Measurements from ENCODE around the gene MCUR1.
"Not testable (repeated sequence)": the region's sequence is repeated elsewhere in the genome, so short reads cannot be mapped to it uniquely, and the experiment has no call there.

MCUR1 gene

DNA sequence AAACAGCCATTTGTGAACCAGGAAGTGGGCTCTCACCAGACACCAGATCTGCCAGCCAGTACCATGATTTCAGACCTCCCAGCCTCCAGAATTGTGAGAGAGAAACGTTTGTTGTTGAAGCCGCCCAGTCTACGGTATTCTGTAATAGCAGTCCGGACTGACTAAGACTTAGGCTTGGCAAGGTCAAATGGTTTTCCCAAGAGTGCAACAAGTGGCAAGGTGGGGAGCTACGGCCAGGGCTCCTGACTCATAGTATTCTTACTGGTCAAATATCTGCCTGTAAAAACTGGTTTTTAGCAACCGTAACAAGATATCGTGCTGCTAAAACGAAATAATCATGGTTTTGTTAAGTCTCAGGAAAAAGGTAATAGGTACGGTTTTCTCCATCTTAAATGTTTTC is 37.8 kb downstream of the MCUR1 start:
- DNase-seq (ENCODE audit: low read depth): peak; percentile 35

DNA sequence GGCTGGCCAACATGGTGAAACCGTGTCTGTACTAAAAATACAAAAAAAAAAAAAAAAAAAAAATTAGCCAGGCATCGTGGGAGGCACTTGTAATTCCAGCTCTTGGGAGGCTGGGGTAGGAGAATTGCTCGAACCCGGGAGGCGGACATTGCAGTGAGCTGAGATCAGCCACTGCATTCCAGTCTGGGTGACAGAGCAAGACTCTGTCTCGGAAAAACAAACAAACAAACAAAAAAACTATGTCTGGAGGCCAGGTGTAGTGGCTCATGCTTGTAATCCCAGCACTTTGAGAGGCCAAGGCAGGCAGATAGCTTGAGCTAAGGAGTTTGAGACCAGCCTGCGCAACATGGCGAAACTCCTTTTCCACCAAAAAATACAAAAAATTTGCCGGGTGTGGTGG is 38.9 kb downstream of the MCUR1 start:
- not testable (repeated sequence) for DNase-seq (ENCODE audit: low read depth)

DNA sequence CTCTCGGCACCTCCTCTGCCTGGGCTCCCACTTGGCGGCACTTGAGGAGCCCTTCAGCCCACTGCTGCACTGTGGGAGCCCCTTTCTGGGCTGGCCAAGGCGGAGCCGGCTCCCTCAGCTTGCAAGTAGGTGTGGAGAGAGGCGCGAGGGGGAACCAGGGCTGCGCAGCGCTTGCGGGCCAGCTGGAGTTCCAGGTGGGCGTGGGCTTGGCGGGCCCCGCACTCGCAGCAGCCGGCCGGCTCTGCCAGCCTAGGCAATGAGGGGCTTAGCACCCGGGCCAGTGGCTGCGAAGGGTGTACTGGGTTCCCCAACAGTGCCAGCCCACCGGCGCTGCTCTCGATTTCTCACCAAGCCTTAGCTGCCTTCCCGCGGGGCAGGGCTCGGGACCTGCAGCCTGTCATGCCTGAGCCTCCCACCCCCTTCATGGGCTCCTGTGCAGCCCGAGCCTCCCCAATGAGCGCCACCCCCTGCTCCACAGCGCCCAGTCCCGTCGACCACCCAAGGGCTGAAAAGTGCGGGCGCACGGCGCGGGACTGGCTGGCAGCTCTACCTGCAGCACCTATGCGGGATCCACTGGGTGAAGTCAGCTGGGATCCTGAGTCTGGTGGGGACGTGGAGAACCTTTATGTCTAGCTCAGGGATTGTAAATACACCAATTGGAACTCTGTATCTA is 41.9 kb downstream of the MCUR1 start:
- not testable (repeated sequence) for DNase-seq (ENCODE audit: low read depth)

DNA sequence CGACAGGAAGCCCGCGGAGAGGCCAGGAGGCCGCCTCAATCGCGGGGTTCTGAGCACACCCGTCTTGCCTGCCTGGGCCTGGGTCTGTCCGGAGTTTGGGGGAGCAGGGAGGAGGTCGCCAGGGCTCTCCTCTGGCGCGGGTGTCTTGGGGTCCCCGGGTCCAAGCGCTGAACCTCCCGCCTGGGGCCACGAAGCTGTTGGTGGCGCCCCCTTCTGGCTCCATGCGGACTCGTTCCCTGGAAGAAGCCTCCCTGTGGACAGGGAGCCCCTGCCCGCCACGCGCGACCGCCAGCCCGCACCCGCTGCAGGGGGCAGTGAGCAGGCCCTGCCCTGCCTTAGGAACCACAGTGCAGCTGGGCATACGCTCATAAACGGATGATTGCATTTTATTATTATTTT is 44.7 kb downstream of the MCUR1 start:
- DNase-seq (ENCODE audit: low read depth): no peak

DNA sequence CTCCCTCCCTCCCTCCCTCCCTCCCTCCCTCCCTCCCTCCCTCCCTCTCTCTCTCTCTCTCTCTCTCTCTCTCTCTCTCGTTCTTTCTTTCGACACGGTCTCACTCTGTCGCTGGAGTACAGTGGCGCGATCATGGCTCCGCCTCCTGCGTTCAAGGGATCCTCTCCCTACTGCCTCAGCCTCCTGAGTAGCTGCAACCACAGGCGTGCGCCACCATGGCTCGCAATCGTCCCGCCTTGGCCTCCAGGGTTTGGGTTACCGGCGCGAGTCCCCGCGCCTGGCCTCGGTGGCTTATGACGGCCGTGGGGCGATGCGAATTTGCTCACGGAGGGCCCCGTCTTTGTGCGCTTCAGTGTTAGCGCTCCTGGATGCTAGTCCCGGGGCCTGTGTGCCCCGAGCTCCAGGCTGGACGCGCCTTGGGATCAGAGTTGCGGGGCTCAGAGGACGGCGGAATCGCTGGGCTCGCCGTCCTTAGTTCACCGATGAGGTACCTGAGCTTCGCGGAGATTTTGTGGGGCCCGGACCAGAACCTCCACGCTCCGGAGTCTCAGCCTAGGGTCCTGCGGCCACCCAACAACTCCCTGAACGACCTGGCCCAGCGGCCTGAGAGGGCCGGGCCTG is 45.2 kb downstream of the MCUR1 start:
- no peak for DNase-seq (ENCODE audit: low read depth)

DNA sequence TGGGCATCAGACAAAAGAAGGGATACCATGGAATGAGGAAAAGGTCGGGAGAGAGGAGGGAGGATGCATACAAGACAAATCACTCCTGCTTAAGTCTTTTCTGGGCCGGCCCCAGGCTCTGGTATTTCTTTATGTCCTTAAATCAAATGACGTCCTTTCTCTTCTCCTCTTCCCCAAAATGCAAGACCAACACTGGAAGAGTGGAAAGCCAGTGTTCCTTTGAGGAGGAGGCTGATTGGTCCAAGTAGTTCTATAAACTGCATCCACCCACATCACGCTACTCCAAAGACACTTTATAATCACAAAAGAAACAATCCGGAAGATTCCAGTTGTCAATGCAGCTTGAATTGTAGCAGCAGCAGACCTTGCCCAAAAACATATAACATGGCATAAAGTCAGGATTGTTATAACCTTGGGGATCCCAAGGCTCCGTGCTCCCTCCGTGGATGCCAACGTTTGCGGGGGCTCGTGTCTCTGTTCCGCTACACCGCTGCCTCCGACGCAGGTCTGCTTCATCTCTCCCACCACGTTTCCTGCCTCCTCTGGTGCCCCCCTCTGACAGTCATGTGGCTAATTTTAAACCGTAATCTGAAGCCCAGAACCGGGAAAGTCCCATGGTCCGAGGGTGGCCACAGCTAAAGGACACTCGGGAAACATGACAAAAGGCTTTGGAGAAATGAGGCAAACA is 47.1 kb downstream of the MCUR1 start:
- DNase-seq (ENCODE audit: low read depth): no peak

DNA sequence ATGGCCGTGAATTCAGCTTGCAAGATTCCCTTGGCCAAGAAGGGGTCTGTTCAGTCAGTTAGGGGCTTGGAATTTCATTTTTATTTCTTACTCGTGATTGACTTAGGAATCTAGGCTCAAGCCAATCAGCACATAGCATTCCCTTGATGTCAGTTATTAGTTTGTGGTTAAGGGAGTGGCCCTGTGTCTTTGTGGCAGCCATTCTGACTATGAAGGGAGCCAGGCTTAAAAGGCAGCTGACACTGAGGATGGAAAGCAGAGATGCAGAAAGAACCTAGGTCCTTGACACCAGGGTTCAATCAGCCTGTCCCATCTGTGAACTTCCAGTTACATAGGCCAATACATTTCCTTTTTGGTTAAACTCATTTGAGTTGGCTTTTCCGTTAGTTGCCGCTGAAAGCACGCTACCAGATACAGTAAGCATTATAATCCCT is 48.1 kb downstream of the MCUR1 start:
- DNase-seq (ENCODE audit: low read depth): peak; percentile 69

DNA sequence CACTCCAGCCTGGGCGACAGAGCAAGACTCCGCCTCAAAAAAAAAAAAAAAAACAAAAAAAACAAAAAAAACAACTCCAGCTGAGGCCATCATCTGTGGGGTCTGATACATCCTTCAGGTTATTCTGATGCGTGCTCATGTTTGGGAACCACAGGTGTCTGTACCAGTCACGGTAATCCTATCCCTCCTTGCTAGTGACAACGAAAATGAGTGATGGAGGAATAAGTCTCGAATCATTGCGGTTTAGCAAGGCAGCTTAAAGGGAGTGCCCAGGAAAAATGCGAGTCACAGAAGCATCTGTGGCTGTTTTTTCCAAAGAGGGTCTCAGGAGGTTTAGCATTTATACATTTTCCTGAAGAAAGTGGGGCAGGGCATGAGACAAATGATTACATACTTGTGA is 48.8 kb downstream of the MCUR1 start:
- DNase-seq (ENCODE audit: low read depth): peak; percentile 70

DNA sequence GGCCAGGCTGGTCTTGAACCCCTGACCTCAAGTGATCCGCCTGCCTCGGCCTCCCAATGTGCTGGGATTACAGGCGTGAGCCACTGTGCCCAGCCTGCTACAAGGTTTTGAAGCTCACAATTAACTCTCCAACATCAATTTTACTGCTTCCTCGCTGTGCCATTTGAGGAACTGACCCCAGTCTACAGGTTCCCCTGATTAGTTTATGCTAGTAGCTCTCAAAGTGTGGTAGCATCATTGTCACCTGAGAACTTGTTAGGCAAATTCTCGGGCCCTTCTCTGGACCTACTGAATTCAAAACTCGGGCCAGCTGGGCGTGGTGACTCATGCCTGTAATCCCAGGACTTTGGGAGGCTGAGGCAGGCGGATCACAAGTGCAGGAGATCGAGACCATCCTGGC is 49.4 kb downstream of the MCUR1 start:
- DNase-seq (ENCODE audit: low read depth): no peak

DNA sequence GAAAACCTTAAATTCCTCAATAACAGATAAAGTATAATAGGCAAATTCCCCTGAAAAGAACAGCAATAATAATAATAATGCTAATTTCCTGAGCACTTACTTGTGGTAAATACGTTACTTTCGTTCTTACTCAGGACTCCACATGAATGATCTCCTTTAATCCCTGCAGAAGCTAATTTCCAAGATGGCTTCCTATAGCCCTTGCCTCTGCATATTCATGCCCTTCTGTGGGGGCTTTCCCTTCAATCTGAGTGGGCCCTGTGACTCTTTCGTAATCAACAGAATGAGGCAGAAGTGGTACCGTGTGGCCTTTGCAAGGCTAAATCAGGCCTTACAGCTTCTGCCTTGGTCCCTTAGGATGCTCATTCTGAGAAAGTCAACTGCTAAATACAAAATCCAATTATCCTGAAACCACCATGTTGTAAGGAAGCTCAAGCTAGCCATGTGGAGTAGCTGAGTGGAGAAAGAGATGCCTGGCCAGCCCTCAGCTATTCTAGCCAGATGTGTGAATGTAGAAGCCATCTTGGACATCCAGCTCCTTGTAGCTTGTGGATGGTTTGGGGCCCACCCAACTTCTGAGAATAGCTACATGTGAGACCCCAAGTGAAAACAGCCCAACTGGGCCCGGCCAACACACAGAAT is 50.5 kb downstream of the MCUR1 start:
- no peak for DNase-seq (ENCODE audit: low read depth)

DNA sequence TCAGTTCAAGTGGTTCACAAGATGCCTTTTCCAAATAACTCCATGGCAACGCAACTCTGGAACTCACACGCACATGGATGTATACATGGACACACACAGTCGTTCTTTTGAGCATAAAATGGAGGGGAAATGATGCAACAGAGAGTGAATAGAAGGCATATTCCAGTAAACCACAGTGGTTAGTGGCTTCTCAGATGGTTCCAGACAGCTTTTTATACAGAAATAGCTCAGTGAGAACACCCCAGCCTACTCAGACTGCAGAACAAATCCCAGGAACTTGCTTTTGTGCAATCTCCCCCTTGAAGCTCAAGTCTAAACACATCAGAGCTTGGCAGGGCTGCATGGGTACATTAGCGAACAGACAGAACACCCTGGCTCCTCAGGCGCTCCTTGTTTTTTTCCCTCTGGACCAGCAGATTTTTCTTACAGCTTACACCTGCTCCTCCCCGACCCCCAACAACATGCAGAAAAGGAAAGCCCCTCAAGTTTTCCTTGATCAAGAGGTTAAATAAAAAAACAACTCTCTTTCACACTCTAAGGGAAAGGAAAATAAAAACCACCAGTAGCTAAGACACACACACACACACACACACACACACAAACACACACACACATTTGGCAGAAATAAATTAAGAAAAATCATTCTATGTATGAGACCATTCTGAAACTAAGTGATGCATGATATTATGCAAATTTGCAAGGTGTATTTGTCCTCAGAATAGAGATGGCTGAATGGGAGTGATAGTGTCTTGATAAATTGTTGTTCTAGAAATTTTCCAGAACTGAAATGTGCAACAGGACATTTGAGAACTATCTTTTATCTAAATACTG is 51.5 kb downstream of the MCUR1 start:
- peak; percentile 99 for DNase-seq (ENCODE audit: low read depth)

DNA sequence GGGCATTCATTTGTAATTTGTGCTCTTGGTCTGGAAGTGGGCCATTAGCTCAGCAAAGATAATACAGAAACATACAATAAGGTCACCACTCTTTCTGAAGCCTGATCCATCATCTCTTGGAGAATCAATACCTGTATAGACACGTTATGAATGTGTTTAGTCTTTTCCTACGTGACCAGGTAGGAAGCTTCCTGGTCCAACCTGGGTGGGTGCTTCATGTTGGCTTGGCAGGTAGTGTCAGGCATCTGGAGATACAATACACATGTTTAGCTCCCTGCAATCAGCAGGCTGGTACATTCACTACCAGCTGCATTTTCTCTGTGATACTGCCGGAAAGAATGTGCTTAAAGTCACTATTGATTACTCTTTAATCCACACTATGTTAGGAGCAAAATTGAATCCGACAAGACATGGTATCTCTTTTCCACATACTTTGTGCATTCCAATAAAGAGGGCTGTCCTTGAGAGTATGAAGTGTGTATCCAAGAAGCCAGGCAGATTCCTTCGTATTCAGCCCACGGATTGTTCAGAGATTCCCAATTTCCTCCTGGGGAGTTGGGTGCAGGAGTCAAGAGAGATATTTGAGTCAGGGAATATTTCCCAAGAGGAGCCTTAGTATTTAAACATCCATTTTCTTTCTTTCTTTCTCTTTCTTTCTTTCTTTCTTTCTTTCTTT is 52.9 kb downstream of the MCUR1 start:
- peak; percentile 43 for DNase-seq (ENCODE audit: low read depth)

DNA sequence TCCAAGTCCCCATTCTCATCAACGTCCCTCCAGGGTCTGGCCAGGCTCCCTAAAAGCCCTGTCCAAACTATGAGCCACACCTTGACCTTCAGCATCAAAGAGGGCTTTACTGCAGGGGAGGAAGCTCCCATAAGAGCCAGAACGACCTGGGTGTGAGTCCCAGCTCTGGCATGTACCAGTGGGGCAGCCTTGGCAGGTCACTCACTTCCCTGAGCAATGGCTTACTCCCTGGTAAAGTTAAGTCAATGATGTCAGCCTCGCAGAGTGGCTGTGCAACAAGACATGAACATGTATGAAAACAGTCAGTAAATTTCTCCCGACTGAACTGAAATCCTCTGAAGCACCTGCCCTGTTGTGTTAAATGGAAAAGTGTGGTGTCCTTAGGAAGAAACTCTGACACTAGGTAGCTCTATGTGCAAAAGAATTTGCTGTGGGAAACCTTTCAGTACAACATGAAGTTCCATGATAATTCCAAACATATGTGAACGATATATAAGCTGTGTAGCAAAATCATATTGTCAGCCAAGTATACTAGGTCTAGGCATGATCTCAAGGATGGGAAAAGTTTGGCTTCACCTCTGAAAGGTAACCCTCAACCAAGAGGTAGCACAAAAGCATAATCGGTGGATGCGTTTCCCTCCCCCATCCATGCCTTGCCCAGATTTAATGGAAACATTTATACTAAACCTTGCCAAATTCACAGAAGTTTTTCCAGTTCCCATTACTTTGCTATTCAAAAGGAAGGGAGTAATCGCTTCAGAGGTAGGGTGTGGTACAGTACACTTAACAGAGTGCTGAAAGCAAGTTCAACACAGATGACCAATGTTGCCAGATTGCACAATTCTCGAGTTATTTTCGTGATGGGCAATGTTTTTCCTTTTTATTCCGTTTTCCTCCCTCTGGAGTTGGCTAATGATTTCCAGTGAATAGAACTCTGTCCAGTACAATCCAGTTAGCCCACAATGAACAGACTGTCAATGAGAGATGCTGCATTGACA is 53.8 kb downstream of the MCUR1 start:
- DNase-seq (ENCODE audit: low read depth): peak; percentile 81

DNA sequence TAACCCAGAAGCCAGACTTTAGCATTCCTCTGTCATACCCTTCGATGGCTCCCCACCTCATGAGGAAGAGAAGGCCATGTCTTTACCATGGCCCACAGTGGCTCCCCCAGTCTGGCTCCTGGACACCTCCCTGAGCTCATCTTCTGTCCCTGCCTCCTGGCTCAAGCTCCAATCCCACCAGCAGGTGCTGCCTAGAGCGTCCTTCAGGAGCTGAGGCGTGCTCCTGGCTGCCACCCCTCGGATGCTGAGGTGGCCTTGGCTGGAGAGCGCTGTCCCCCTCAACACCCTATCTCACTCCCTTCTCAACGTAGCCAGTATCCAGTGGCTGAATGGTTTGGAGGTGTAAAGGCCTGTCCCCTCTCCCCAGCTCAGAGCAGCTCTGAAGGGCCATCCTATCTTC is 55.3 kb downstream of the MCUR1 start:
- no peak for DNase-seq (ENCODE audit: low read depth)

DNA sequence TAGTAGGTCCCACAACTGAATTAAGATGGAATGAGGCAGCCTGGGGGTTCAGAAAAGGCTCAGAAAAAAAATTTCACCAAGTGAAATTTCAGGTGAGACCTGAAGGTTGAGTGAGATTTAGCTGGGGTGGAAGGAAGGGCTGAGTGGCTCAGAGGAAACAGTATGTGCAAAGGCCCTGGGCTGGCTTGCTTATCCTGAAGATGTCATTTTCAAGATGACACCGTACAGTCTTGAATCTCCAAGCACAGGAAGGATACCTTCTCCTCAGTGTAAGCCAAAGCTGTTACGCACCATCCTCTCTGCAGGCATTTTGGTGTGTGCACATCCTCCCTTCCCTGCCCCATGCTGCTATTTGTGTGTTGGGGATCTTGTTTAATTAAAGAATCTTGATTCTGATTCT is 59.7 kb downstream of the MCUR1 start:
- DNase-seq (ENCODE audit: low read depth): no peak

DNA sequence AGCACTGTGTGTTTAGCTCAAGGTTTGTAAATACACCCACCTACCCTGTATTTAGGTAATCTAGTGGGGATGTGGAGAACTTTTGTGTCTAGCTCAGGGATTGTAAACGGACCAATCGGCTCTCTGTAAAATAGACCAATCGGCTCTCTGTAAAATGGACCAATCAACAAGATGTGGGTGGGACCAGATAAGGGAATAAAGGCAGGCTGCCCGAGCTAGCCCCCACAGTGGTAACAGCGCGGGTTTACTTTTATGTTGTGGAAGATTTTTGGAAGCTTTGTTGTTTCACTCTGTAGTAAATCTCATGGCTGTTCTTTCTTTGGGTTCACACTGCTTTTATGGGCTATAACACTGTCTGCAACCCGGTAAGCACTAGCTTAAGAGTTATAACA is 70.6 kb downstream of the MCUR1 start:
- no peak for DNase-seq (ENCODE audit: low read depth)

DNA sequence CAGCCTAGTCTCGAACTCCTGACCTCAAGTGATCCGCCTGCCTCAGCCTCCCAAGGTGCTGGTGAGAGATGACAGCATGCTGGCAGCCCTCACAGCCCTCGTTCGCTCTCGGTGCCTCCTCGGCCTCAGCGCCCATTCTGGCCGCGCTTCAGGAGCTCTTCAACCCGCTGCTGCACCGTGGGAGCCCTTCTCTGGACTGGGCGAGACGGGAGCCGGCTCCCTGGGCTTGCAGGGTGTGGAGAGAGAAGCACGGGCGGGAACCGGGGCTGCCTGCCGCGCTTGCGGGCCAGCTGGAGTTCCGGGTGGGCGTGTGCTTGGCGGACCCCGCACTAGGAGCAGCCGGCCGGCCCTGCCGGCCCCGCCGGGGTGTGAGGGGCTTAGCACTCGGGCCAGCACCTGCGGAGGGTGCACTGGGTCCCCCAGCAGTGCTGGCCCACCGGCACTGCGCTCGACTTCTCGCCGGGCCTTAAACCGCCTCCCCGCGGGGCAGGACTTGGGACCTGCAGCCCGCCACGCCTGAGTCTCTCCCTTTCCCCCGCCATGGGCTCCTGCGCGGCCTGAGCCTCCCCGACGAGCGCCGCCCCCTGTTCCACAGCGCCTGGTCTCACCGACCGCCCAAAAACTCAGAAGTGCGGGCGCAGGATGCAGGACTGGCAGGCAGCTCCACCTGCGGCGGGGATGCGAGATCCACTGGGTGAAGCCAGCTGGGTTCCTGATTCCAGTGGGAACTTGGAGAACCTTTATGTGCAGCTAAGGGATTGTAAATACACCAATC is 71.2 kb downstream of the MCUR1 start:
- DNase-seq (ENCODE audit: low read depth): no peak

DNA sequence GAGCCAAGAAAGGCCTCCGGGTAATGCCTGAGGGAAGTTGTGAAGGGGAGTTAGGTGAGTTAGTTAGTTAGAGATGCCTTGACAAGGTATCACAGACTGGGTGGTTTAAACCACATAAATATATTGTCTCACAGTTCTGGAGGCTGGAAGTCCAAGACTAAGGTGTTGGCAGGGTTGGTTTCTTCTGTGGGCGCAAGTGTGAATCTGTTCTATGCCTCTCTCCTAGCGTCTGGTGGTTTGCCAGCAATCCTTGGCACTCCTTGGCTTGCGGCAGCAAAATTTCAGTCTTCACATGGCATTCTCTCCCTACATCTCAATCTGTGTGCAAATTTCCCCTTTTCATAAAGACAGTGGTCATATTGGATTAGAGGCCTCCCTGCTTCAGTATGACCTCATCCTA is 73.0 kb downstream of the MCUR1 start:
- no peak for DNase-seq (ENCODE audit: low read depth)
